ENCODE measurements around the gene WDR48. TPM values are rescaled to one million over a fixed set of nuclear protein-coding genes. Genes with fewer than 3 reads are reported as not detected.

WDR48 gene
- total and polyA plus RNA-seq, 9 of the 15 experiments (the other 6 are each of a cell fraction or from before 2014, with no cell fraction given): 26.6 to 70.6 (median 48.0) TPM

DNA sequence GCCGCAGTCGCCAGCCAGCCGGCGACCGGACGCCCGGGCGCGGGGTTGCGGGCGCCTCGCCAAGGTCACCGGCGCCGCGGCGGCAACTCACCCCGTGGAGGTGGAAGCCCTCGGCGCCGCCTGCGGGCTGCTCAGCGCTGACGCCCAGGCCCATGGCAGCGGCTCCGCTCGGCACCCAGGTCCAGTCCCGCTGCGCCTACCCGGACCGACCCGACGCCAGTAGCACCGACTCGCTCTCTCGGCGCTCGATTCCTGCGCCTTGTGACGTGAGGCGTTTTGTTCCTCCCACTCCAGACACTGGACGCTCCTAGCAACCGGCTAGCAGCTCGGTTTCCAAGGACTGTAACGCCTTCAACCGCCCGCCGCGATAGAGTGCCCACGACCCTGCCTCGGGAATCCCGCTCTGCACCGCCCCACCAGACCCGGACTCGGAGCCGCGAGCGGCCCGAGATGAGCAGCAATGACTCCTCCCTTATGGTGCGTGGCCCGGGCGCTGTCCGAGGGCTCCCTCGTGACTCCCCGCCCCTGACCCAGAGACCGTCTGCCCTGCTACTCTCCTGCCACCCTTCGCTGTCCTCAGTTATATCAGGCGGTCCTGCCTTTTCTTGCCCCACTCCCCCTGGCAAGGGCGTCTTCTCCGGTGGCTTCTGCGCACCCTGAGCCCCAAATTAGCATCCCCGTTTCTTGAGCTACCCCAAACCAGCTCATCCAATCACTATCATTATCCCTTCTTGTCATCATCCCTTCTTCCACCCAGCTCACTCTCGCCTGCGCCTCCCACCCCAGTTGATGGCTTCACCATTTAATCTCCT is 55.8 kb downstream of the WDR48 start, which contains the start of the genes GORASP1 and TTC21A (continued):
- TF ChIP-seq, protein P1, sequence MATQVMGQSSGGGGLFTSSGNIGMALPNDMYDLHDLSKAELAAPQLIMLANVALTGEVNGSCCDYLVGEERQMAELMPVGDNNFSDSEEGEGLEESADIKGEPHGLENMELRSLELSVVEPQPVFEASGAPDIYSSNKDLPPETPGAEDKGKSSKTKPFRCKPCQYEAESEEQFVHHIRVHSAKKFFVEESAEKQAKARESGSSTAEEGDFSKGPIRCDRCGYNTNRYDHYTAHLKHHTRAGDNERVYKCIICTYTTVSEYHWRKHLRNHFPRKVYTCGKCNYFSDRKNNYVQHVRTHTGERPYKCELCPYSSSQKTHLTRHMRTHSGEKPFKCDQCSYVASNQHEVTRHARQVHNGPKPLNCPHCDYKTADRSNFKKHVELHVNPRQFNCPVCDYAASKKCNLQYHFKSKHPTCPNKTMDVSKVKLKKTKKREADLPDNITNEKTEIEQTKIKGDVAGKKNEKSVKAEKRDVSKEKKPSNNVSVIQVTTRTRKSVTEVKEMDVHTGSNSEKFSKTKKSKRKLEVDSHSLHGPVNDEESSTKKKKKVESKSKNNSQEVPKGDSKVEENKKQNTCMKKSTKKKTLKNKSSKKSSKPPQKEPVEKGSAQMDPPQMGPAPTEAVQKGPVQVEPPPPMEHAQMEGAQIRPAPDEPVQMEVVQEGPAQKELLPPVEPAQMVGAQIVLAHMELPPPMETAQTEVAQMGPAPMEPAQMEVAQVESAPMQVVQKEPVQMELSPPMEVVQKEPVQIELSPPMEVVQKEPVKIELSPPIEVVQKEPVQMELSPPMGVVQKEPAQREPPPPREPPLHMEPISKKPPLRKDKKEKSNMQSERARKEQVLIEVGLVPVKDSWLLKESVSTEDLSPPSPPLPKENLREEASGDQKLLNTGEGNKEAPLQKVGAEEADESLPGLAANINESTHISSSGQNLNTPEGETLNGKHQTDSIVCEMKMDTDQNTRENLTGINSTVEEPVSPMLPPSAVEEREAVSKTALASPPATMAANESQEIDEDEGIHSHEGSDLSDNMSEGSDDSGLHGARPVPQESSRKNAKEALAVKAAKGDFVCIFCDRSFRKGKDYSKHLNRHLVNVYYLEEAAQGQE (IDR thresholded peaks at IDR 0.05; ENCODE audit: borderline replicate concordance): peak; percentile 94
- TF ChIP-seq, protein P1 (CRISPR knock-in tag; IDR thresholded peaks at IDR 0.05; ENCODE audit: low read depth): peak; percentile 55; the same call in 1 of the 2 replicates
- TF ChIP-seq ZBTB7A (IDR thresholded peaks at IDR 0.05; ENCODE audit: borderline replicate concordance, control insufficient read depth, low read depth, low read length) (0 out of 2 replicates have a peak, but pooled peaks have one; percentile 2), GATAD2A (IDR thresholded peaks at IDR 0.05) (no peak), ZNF282 (CRISPR knock-in tag; IDR thresholded peaks at IDR 0.05) (no peak), PHF21A (IDR thresholded peaks at IDR 0.05; ENCODE audit: borderline replicate concordance, low read depth) (peak; percentile 57; the same call in 1 of the 2 replicates), ZNF232 (CRISPR knock-in tag; IDR thresholded peaks at IDR 0.05) (0 out of 2 replicates have a peak, but pooled peaks have one; percentile 17), MBD2 (IDR thresholded peaks at IDR 0.05; ENCODE audit: borderline replicate concordance, low read depth) (no peak; the same call in 1 of the 2 replicates), NRF1 (conservative IDR thresholded peaks at IDR 0.05 in 1 of 2, IDR thresholded peaks at IDR 0.05 in 1 of 2) (peak; percentile 31 to 52)
- TF ChIP-seq, protein P2, sequence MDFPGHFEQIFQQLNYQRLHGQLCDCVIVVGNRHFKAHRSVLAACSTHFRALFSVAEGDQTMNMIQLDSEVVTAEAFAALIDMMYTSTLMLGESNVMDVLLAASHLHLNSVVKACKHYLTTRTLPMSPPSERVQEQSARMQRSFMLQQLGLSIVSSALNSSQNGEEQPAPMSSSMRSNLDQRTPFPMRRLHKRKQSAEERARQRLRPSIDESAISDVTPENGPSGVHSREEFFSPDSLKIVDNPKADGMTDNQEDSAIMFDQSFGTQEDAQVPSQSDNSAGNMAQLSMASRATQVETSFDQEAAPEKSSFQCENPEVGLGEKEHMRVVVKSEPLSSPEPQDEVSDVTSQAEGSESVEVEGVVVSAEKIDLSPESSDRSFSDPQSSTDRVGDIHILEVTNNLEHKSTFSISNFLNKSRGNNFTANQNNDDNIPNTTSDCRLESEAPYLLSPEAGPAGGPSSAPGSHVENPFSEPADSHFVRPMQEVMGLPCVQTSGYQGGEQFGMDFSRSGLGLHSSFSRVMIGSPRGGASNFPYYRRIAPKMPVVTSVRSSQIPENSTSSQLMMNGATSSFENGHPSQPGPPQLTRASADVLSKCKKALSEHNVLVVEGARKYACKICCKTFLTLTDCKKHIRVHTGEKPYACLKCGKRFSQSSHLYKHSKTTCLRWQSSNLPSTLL (IDR thresholded peaks at IDR 0.05): no peak
- TF ChIP-seq, protein P3, sequence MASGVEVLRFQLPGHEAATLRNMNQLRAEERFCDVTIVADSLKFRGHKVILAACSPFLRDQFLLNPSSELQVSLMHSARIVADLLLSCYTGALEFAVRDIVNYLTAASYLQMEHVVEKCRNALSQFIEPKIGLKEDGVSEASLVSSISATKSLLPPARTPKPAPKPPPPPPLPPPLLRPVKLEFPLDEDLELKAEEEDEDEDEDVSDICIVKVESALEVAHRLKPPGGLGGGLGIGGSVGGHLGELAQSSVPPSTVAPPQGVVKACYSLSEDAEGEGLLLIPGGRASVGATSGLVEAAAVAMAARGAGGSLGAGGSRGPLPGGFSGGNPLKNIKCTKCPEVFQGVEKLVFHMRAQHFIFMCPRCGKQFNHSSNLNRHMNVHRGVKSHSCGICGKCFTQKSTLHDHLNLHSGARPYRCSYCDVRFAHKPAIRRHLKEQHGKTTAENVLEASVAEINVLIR (CRISPR knock-in tag; IDR thresholded peaks at IDR 0.05): peak; percentile 92
